Suprapubic skin (tissue), 4 donors: ENCODE results near the gene FAM193A. TPM values are rescaled to one million over a fixed set of nuclear protein-coding genes. Genes with fewer than 3 reads are reported as not detected.

ENCODE experiments used
- DNase-seq, 2 donors: peaks; one replicate each; pipeline ENCODE4 v3.0.0-alpha.2; 2019; ENCODE audit warnings: low spot score in 2 of 2
- H3K27ac ChIP-seq: fragments of 200-600 bp; sonication (generic); one replicate; pipeline ENCODE4 v1.5.1; 2019
- H3K27me3 ChIP-seq: fragments of 200-600 bp; sonication (generic); one replicate; pipeline ENCODE4 v1.5.1; 2019
- H3K36me3 ChIP-seq: fragments of 200-600 bp; sonication (generic); one replicate; pipeline ENCODE4 v1.5.1; 2019
- H3K4me1 ChIP-seq: fragments of 200-600 bp; sonication (generic); one replicate; pipeline ENCODE4 v1.5.1; 2019
- H3K4me3 ChIP-seq: fragments of 200-600 bp; sonication (generic); one replicate; pipeline ENCODE4 v1.5.1; 2019; ENCODE audit warnings: mild to moderate bottlenecking
- H3K9me3 ChIP-seq: fragments of 200-600 bp; sonication (generic); one replicate; pipeline ENCODE4 v1.5.1; 2019
- CTCF ChIP-seq, 2 donors: fragments of 200-600 bp in 1 of 2; fragments of 450-650 bp in 1 of 2; sonication (generic) in 1 of 2; IDR thresholded peaks; one replicate each; pipeline ENCODE4 v1.5.1; 2016 to 2019; ENCODE audit warnings: antibody characterized with exemption in 2 of 2, mild to moderate bottlenecking in 1 of 2, moderate library complexity in 1 of 2
- EP300 ChIP-seq: sonication (generic); formaldehyde crosslinking; IDR thresholded peaks from one replicate; pipeline ENCODE4 v1.6.1; 2017; ENCODE audit warnings: antibody characterized with exemption
- POLR2A ChIP-seq, 2 donors: fragments of 450-650 bp; IDR thresholded peaks; one replicate each; pipeline ENCODE4 v1.6.1; 2017; ENCODE audit warnings: antibody characterized with exemption in 2 of 2, mild to moderate bottlenecking in 2 of 2, moderate library complexity in 2 of 2
- POLR2AphosphoS5 ChIP-seq, 3 donors: sonication (generic); formaldehyde crosslinking; IDR thresholded peaks; one replicate each; pipeline ENCODE4 v1.6.1; 2017; ENCODE audit warnings: antibody characterized with exemption in 3 of 3
- WGBS: methylation state at CpG from one replicate; pipeline ENCODE4 v1.1.5; 2018; 5-methylcytosine and 5-hydroxymethylcytosine counted together
- total RNA-seq, 4 donors: library from RNA; depleted of rRNA; stranded (reverse); fragments of >200 nt; gene quantifications; one replicate each; pipeline ENCODE4 v1.1.0, GENCODE V29; 2016

Gene FAM193A
- total RNA-seq, 4 donors from 2014 or later, result 23.6 to 45.0 (median 29.3) TPM

- Histone ChIP-seq H3K4me1 (peaks cover 12% of the 10 kb centered on the region), H3K36me3 (no peaks in the 10 kb centered on the region), H3K27ac (no peak overlapping the region), H3K9me3 (no peaks in the 10 kb centered on the region), H3K27me3 (no peaks in the 10 kb centered on the region), H3K4me3 (no peak overlapping the region)
- TF ChIP-seq POLR2A (IDR thresholded peaks at IDR 0.05) (no peak), POLR2AphosphoS5 (IDR thresholded peaks at IDR 0.05) (no peak), EP300 (no peak), CTCF (IDR thresholded peaks at IDR 0.05) (no peak)
- no peak for DNase-seq
- WGBS, result 89% methylated on average over 4 of the region's 4 CpGs
These were observed 41.7 kb downstream of the FAM193A start for GRCh38 chr4:2578106-2578505.

- Histone ChIP-seq H3K27ac (no peak overlapping the region), H3K4me1 (peaks cover 20% of the 10 kb centered on the region), H3K9me3 (no peaks in the 10 kb centered on the region), H3K4me3 (no peak overlapping the region), H3K27me3 (no peaks in the 10 kb centered on the region), H3K36me3 (no peaks in the 10 kb centered on the region)
- TF ChIP-seq POLR2AphosphoS5 (IDR thresholded peaks at IDR 0.05), result no peak
- no peak for TF ChIP-seq EP300
- TF ChIP-seq CTCF (IDR thresholded peaks at IDR 0.05), result no peak
- TF ChIP-seq POLR2A (IDR thresholded peaks at IDR 0.05), result no peak
- DNase-seq, result no peak
- 97% methylated on average over 5 of the region's 5 CpGs for WGBS
These were observed 43.5 kb downstream of the FAM193A start for GRCh38 chr4:2579910-2580309.

- DNase-seq, result no peak
- no peak for TF ChIP-seq POLR2AphosphoS5 (IDR thresholded peaks at IDR 0.05)
- TF ChIP-seq POLR2A (IDR thresholded peaks at IDR 0.05), result no peak
- TF ChIP-seq CTCF (IDR thresholded peaks at IDR 0.05), result no peak
- TF ChIP-seq EP300, result no peak
These were observed 46.6 kb downstream of the FAM193A start for GRCh38 chr4:2583092-2583491.

GRCh38 chr4:2583517-2583916 is 47.1 kb downstream of the FAM193A start:
- Histone ChIP-seq H3K4me3 (no peak overlapping the region), H3K27ac (no peak overlapping the region), H3K36me3 (no peaks in the 10 kb centered on the region), H3K9me3 (no peaks in the 10 kb centered on the region), H3K4me1 (peaks cover 36% of the 10 kb centered on the region), H3K27me3 (no peaks in the 10 kb centered on the region)
- TF ChIP-seq POLR2A (IDR thresholded peaks at IDR 0.05) (no peak), POLR2AphosphoS5 (IDR thresholded peaks at IDR 0.05) (no peak), CTCF (IDR thresholded peaks at IDR 0.05) (no peak), EP300 (no peak)
- WGBS, result 19% methylated on average over 4 of the region's 4 CpGs
- no peak for DNase-seq

More at GRCh38 chr4:2583092-2583491, 46.6 kb downstream of the FAM193A start:
- Histone ChIP-seq H3K4me1 (peaks cover 31% of the 10 kb centered on the region), H3K36me3 (no peaks in the 10 kb centered on the region), H3K4me3 (no peak overlapping the region), H3K27ac (no peak overlapping the region), H3K9me3 (no peaks in the 10 kb centered on the region), H3K27me3 (no peaks in the 10 kb centered on the region)
- 59% methylated on average over 4 of the region's 4 CpGs for WGBS

- no peak for DNase-seq
- 95% methylated on average over 5 of the region's 5 CpGs for WGBS
- Histone ChIP-seq H3K9me3 (no peaks in the 10 kb centered on the region), H3K4me1 (peaks cover 43% of the 10 kb centered on the region), H3K27me3 (no peaks in the 10 kb centered on the region), H3K4me3 (no peak overlapping the region), H3K36me3 (no peaks in the 10 kb centered on the region), H3K27ac (no peak overlapping the region)
- TF ChIP-seq EP300, result no peak
- no peak for TF ChIP-seq POLR2AphosphoS5 (IDR thresholded peaks at IDR 0.05)
- TF ChIP-seq CTCF (IDR thresholded peaks at IDR 0.05), result no peak
- TF ChIP-seq POLR2A (IDR thresholded peaks at IDR 0.05), result no peak
These were observed 50.1 kb downstream of the FAM193A start for GRCh38 chr4:2586502-2586901.
